Dedifferentiated amniotic fluid mesenchymal stem cell (primary cell): ENCODE data around the gene MET.
"Not testable (repeated sequence)": the region's sequence is repeated elsewhere in the genome, so short reads cannot be mapped to it uniquely, and the experiment has no call there.

Experiments used
- DNase-seq: peaks from one replicate; pipeline ENCODE4 v3.0.0-alpha.2; 2016; ENCODE audit errors: extremely low spot score

MET gene

GRCh38 chr7:116752305-116753074, 80.5 kb downstream of the MET start:
- no peak for DNase-seq

GRCh38 chr7:116753130-116753529, 81.1 kb downstream of the MET start:
- DNase-seq, result no peak

- DNase-seq, result no peak
Measured at GRCh38 chr7:116754186-116754585, 82.2 kb downstream of the MET start.

GRCh38 chr7:116757283-116757682, 85.3 kb downstream of the MET start:
- no peak for DNase-seq

- not testable (repeated sequence) for DNase-seq
Measured at GRCh38 chr7:116759642-116760041, 87.6 kb downstream of the MET start.

GRCh38 chr7:116762971-116763370, 91.0 kb downstream of the MET start:
- no peak for DNase-seq

GRCh38 chr7:116763647-116764046, 91.7 kb downstream of the MET start:
- DNase-seq, result no peak

- DNase-seq, result no peak
Measured at GRCh38 chr7:116766881-116767280, 94.9 kb downstream of the MET start.

- no peak for DNase-seq
Measured at GRCh38 chr7:116769546-116769945, 97.5 kb downstream of the MET start.

GRCh38 chr7:116770941-116771340, 98.9 kb downstream of the MET start:
- DNase-seq, result no peak

GRCh38 chr7:116771640-116772039, 99.6 kb downstream of the MET start:
- no peak for DNase-seq

GRCh38 chr7:116772423-116772863, 100.4 kb downstream of the MET start:
- DNase-seq, result no peak

GRCh38 chr7:116772926-116773749, 101.1 kb downstream of the MET start:
- DNase-seq, result no peak

GRCh38 chr7:116776046-116776445, 104.0 kb downstream of the MET start:
- DNase-seq, result no peak

- no peak for DNase-seq
Measured at GRCh38 chr7:116776610-116777289, 104.8 kb downstream of the MET start.

- DNase-seq, result peak; percentile 56
Measured at GRCh38 chr7:116777651-116778281, 105.8 kb downstream of the MET start.

- no peak for DNase-seq
Measured at GRCh38 chr7:116779216-116779615, 107.2 kb downstream of the MET start.

- DNase-seq, result no peak
Measured at GRCh38 chr7:116779931-116780330, 107.9 kb downstream of the MET start.

- no peak for DNase-seq
Measured at GRCh38 chr7:116780521-116780920, 108.5 kb downstream of the MET start.

- DNase-seq, result no peak
Measured at GRCh38 chr7:116780966-116781365, 109.0 kb downstream of the MET start.

GRCh38 chr7:116781584-116781983, 109.6 kb downstream of the MET start:
- no peak for DNase-seq

- DNase-seq, result peak; percentile 76
Measured at GRCh38 chr7:116782177-116782711, 110.2 kb downstream of the MET start.
